Activated CD4-positive, alpha-beta T cell treated with anti-CD3 and anti-CD28 coated beads for 24 hours (primary cell): ENCODE measurements around the gene PRPSAP2.
"Not testable (repeated sequence)": the region's sequence is repeated elsewhere in the genome, so short reads cannot be mapped to it uniquely, and the experiment has no call there.

Source experiments
- DNase-seq, 2 donors: peaks; one replicate each; pipeline ENCODE4 v3.0.0-alpha.2; 2020; ENCODE audit warnings: low read depth in 2 of 2

Gene PRPSAP2, protein sequence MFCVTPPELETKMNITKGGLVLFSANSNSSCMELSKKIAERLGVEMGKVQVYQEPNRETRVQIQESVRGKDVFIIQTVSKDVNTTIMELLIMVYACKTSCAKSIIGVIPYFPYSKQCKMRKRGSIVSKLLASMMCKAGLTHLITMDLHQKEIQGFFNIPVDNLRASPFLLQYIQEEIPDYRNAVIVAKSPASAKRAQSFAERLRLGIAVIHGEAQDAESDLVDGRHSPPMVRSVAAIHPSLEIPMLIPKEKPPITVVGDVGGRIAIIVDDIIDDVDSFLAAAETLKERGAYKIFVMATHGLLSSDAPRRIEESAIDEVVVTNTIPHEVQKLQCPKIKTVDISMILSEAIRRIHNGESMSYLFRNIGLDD

DNA sequence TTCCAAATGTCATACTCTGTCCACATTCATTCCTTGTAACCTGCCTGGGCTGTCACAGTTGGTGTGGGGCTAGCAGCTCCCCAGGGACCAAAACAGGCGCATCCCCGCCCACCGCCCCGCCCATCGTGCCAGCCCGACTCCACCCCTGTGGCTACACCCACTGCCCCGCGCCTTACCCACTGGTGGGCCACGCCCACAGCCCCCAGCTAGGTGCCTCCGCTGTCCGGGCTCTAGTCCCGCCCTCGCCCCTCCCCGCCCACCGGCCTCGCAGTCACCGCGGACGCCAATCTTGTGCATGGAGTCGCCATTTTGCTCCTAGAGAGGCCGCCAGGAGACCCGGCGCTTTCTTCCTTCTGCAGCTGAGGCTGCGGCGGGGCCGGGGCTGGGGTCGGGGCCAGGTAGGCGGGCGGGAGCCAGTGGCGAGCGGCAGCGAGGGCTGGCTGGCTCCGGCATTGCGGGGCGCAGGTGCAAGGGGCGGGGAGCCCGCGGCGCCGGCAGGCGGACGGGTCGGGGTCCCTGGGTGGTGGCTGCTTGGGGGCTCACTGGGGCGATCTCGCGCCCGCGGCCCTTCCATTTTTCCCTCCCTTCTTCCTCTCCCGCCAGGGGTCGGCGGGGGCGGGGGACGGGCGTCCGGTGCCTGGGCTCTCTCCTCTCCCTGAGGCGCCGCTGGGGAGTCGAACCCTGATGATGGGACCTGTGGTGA, at the start of gene PRPSAP2:
TSS of gene PRPSAP2 (plus strand) at position 268 of the 703 bp plus-strand sequence. CDS start 7,703 bp downstream, outside the sequence.
- DNase-seq = peak; percentile 89 to 95

DNA sequence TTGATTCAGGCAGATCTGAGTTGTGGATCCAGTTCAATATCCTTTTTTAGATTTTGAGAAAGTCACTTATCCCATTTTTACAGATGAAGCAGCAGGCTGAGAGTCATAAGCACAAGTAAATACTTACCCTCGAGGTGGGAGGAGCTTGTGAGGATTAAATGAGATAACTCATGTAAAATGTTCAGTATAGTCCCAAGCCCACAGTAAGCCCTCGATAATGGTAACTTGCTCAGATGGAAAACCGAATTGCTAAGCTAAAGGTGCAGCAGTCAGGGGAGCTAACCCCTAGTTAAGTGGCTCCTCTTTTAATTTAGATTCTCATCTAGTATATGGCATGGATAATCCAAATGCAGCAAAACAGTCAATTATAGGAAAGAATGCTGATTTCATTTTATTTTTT, 42.0 kb upstream of the PRPSAP2 start:
- not testable (repeated sequence) for DNase-seq

DNA sequence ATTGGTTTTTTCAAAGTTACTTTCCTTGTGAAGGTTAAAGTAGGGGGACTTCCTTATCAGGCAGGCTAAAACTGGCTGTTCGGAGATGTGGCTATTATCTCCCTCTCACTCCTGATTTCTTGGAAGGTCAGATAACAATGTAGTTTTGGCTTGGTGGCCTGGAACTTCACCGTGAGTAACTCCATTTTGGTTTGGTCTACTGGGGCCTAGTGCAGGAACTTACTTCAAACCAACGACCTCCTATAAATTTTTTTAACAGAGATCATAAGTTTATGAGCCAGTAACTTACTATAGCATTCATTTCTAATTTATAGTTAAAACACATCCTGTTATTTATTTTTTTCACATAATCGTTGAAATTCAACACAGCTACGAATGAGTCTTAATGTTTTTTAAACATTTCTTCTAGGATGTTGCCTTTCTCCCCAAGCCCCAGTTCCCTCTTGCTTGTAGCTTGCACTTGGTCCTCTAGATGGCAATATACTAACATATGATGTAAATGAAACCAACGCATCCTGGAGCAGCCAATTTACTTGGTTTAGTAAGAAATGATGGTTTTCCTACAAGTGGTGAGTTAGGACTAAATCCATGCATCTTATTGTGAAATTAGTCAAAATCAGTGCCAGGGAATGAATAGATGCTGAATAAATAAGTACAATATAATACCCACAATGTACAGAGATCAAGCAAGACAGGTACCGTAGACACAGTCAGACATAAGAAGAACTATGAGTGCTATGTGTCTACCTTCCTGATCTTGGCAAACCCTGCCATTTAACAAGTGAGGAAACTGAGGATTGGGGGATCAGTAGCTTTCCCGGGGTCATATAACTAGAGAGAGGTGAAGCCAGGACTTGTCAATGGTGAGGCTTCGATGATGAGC, 41.2 kb upstream of the PRPSAP2 start:
- peak in 1 of 2 donors; percentile 33 for DNase-seq

DNA sequence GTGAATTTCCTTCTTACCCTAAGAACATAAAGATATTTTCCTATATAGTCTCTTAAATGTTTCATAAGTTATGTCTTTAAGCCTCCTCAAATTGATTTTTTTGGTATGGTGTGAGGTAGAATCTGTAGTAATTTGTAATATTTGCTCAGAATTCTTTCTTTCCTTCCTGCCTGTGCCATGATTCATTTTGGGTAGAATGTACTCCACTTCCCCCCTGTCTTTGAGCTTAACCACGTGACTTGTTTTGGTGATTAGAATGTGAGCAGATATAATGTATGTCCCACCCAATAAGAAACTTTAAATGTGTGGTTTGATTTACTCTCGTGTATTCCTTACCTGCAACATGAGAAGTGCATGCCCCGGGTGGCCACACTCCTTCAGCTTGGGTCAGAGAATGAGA, 36.5 kb upstream of the PRPSAP2 start:
- not testable (repeated sequence) for DNase-seq

DNA sequence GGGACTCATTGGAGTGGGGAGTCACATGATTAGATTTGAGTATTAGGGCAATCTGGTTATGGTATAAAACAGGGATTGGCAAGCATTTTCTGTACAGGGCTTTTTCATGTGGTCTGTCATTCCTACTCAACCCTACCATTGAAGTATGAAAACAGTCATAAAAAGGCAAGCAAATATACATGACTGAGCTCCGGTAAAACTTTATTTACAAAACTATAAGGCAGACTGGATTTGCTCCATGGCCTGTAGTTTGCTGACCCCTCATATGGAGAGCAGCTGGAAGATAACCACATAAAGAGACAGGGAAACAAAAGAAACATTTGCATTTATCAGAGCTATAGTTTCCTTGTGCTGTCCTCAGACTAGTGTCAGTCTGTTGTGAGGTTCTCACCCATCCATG, 30.3 kb upstream of the PRPSAP2 start:
- not testable (repeated sequence) for DNase-seq

DNA sequence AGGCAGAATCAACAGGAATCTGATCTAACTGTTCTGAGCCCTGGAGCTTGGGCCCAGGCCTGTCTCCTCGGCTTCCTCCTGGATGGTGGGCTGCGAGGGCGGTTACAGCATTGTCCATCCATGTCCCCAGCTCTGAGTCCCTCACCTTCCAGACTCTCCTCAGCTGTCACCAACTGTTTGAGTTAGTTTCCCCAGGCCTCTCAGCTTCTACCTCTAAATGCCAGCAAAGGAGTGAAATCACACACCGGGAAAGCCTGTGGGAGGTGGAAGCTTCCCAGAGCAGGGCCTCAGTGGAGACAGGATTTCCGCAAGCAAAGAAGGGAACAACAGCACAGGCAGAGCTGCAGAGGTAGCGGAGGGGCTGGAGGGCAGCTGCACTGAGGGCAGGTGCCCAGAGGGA, 9.4 kb upstream of the PRPSAP2 start:
- no peak for DNase-seq

DNA sequence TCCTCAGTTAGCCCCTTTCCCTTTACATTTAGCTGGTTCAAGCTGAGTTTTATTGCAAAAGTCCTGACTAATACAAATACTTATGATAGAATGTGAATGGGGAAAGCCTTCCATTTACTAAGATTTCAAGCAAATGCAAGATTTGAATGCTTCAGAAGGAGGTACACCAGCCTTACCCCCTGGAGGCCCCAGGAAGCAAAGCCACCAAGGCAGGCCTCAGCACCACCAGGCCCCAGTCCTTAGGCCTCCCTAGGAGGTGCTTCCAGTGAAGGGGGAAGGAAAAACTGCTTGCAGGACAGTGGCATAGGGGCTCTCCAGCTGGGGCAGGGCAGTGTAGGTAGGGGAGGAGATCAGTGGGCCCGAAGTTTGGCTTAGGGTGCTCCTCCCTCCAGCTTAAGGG, 7.3 kb upstream of the PRPSAP2 start:
- DNase-seq = no peak

DNA sequence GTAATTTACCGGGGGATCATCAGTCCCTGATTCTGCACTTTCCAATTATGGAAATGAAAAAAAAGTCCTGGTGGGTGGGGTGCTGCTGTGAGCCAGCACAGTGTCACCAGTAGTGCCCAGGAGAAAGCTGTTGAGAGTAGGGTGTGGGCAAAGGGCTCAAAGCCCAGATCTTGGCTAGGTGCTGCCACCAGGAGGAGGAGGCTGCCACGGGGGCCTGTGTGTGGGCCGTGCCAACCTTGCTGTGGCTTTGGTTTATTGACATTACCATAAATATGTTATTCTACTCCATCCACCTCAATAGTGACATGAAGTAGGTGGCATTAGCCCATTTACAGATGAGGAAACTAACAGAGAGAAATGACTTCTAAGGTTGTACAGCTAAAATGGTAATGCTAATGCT, 6.7 kb upstream of the PRPSAP2 start:
- DNase-seq = no peak

DNA sequence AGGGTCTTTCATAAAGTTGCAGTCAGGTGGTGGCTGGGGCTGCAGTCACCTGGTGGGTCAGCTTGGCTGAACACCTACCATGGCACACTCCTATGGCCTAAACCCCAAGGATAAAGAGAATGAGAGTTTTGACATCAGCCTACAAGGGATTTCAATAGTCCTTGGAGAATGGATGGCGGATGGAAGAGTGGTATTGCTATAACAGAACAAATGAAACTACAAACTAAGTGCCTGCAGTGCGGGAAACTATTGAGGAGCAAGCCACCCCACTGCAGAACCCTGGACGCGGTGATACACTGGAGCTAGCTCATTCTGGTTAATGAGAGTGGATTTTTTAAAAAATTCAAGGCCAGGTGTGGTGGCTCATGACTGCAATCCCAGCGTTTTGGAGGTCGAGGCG, 3.0 kb upstream of the PRPSAP2 start:
- no peak for DNase-seq

DNA sequence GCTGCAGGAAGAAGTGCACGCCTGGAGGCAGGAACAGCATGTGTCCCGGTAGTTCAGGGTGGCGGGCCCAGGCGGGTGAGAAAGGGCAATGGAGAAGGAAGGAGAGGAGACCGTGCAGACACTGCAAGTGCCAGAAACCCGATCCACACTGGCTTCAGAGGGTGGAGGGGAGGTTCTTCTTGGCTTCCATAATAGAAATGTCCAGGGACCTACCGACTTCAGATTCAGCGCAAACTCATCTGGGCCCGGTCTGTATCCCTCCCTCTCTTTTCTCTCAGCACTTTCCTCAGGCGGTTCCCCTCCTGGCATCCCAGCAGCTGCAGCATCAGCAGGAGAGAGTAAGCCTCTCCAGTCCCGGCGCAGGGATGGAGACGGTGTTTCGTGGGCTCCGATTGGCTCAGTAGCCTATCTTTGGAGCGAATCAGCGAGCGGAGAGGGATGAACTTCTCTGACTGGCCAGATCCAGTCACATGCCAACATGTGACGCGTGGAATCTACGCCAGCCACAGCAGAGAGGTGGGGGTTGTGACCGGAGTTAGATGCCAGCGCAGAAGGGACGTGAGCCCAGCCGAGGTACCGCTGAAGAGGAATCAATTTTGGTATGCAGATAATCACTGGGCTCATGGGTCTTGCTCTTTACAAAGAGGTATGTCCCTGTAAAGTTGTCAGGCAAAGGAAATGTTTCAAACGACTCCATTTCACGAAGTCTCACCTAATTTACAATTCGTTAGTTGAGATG, 1.9 kb upstream of the PRPSAP2 start:
- peak; percentile 73 to 75 for DNase-seq

DNA sequence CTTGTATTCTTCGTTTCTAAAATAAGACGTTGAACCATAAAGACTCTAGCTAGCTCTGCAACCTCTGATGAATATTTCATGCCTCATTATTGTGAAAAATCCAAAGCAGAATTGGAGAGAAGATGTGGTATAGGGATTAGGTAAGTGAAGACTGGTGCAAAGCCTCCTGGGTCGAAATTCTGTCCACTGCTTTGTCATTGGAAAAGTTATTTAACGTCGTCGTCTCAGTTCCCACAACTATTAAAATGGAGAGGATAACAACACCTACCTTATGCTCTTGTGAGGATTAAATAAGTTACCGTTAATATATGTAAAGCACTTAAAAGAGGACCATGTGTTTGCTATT, 1.4 kb upstream of the PRPSAP2 start:
- DNase-seq = no peak

DNA sequence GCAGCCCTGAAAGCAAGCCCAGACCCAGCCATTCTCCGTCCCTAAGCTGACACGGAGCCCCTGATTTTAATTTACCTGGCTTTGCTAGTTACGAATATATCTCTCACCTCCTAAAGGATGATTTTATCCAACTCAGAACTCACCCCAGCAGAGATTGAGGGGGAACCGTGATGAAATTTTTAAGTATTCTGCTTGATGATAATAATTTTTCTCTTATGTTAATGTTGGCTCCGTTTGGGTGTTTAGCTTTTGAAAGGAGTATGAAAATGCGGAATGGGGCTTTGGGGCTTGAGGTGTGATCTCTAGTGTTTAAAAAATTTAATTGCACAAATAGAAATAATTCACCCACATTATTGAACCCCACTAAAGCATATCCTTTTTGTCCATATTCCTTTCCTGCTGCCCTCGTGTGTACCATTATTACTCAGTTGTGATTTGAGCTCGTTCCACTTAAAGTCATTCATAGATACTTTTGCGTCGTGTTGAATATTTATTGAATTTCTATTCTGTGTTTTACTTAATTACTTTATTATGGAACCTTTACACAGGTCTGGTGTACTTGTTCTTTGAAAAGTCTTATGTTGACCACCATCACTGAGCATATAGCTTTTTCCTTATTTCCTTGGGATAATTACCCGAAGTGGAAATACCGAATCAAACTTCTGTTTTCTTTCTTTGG, 775 bp downstream of the PRPSAP2 start:
- DNase-seq = no peak

DNA sequence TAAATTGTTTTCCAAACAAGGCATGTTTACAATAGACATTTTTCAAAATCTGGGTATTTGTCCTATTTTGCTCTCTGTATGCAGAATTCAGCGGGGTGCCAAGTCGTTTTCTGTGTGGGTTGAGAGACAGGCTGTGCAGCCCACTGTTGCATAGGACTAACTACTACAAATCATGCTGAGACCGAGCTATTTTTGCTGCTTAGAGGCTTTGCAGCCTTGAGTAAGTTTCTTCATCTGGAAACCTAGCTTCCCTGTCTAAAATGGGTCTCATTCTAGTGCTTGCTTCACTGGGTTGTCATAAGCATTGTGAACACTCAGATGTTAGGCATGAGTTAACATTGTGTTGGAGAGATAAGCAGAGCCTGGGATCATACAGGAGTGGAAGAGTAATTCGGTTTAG, 1.3 kb downstream of the PRPSAP2 start:
- DNase-seq = no peak

DNA sequence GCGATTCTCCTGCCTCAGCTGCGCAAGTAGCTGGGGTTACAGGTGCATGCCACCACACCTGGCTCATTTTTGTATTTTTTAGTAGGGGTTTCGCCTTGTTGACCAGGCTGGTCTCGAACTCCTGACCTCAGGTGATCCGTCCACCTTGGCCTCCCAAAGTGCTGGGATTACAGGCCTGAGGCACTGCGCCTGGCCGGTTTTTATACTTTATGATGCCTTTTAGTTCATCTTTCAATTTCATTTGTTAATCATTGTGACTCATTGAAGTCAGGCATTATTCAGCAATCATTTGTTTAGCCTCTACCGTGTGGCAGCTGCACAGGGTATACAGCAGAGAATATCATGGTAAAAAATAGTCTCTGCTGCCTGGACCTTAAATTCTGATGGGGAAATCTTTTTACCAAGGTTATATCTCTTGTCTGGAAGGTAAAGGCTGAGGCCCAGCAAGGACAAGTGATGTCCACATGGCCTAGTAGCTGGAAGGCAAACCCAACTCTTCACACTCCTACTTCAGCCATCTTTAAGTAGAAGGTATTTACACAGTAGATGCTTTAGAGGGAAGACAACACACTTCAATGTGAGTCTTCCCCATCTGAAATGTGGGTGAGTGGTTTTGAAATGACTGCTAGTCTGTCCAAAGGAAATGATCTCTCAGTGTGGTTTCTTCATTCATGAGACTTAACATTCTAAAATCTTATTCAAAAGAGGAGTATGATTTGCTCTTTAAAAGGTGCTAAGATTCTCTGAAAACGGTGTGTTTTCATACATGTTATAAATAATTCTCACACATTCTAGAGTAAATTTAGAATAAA, 2.4 kb downstream of the PRPSAP2 start:
- DNase-seq = no peak

DNA sequence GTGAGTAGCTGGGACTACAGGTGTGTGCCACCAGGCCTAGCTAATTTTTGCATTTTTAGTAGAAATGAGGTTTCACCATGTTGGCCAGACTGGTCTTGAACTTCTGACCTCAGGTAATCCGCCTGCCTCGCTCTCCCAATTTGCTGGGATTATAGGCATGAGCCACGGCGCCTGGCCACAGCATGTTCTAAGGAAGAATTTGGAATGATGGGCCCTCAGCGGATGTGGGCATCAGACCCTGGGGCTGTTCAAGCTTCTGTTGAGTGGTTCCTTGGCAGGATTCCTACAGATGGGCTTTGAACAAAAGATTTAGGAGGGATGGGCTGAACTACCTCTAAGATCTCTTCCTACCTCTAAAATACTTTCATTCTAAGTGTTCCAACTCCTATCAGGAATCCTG, 4.1 kb downstream of the PRPSAP2 start:
- DNase-seq = no peak

DNA sequence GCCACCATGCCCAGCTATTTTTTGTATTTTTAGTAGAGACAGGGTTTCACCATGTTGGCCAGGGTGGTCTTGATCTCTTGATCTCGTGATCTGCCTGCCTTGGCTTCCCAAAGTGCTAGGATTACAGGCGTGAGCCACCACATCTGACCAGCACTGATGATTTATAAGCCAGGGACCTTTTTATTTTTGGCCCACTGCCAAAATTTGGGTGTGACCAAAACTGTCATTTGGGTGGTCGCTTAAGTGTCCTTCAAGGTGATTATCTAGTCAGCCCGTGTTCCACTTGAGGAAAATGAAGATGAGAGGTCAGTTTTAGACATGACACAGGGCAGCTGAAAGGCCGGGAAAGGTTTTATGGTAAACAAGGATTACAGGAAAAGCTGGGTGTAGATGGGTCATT, 7.1 kb downstream of the PRPSAP2 start:
- DNase-seq = not testable (repeated sequence)

DNA sequence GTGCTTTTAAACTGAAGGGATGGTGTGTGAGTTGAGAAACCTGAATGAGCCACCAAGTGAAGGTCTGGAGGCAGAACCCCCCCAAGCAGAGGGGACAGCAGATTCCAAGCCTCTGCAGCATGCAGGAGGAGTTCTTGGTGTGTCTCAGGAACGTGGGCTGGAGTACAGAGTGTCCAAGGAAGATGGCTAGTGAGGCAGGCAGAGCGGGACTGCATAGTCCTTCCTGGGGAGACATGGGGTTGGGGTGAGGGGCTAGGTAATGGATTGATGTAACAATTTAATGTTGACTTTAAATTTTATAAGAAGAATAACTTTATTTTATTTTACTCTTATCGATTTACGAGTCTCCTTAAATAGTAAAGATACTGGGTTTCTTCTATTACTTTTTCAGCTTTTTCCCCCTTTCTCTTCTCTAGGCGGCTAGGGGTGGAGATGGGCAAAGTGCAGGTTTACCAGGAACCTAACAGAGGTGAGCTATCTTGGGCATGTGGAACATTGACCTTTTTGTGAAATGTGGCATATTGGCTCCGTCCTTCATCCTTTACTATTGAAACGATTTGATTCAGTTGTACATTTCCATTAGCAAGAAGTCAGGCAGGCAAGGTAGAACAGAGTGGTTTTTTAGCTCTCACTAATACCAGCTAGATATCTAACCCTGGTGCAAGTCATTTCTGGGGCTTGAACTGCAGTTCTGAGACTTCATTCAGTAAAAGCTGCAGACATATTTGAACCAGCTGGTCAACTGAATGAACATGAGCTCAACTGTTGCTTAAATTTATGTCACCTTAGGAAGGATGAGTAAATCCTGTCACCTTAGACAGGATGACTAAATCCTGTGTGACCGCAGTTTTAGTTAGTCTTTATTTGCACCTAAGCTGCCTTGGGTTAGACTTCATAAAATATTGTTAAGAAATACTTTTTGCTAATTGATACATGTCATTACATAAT, 9.2 kb downstream of the PRPSAP2 start:
- DNase-seq = no peak

DNA sequence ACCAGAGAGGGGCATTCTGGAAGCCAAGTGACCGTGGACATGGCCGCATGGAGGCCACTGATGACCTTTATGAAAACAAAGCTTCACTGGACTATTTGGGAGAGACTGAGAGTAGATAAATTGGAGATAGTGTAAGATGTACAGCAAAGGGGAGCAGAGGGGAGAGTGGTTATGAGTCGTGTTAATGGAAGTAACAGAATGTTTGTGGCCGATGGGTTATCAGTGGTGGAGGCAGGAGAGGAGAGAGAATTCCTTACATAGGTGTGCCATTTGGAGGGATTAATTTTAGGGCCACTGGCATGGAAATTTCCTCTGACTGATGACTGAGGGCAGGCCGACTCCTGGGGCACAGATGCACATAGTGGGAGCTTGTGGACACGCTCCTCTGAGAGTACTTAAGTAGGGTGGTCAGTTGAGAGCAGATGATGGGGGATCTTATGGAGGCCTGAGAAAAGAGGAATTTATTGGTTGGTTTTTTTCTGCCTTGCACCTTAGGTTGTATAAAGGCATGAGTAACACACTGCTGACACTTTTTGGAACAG, 19.2 kb downstream of the PRPSAP2 start:
- DNase-seq = no peak

DNA sequence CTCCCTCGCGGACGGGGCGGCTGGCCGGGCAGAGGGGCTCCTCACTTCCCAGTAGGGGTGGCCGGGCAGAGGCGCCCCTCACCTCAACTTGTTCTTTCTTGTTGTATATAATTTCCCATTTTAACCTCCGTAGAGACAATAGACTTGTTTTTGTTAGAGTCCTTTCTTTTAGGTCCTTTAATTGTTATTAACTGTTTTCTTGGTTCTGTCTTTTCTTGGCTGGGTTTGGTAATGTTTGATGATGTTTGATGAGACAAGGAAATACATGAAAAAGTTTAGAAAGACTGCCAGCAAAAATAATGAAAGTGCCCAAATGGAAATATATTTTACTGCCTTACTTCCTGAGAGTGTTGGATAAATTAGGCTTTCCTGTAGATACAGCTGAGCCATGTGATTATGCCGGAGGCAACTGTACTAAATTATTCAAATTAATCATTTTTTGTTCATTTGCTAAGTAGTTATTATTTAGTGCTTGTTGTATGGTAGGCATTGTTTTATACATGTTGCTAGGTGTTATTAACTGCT, 30.9 kb downstream of the PRPSAP2 start:
- DNase-seq = no peak
